Hepatocyte (in vitro differentiated cells): ENCODE measurements around the gene ADAP1.

Experiments
- EZH2 ChIP-seq: fragments of 200-600 bp; sonication (generic); IDR thresholded peaks from 2 replicates; pipeline ENCODE4 v1.6.1; 2016; ENCODE audit warnings: antibody characterized with exemption, mild to moderate bottlenecking, borderline replicate concordance
- EZH2phosphoT487 ChIP-seq: fragments of 200-600 bp; sonication (generic); IDR thresholded peaks from one replicate; pipeline ENCODE4 v1.6.1; 2018; ENCODE audit warnings: antibody characterized with exemption, mild to moderate bottlenecking, low read depth, moderate library complexity; ENCODE audit not compliant: unreplicated experiment, severe bottlenecking
- TF ChIP-seq, protein P1 (sequence below): fragments of 200-600 bp; sonication (generic); IDR thresholded peaks from 2 replicates; pipeline ENCODE4 v1.5.1; 2016; ENCODE audit warnings: antibody characterized with exemption, mild to moderate bottlenecking; ENCODE audit not compliant: poor library complexity

DNA sequence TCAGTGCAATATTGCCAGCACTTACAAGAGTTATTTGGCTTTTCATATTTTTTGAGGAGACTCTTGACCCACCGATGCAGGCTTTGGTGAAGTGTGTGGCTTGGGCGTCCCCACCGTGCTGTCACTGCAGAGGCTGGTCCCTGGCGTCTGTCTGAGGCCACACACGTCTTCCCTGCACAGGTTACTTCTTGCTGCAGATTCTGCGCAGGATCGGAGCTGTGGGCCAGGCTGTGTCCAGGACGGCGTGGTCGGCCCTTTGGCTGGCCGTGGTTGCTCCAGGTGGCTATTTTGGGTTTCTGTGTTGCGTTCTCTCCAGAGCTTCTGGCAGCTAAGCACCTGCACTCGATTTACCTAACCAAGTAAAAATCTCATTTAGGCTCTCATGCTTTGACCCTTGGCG, 103.3 kb downstream of the ADAP1 start:
- TF ChIP-seq EZH2phosphoT487 (no peak), EZH2 (no peak)
- TF ChIP-seq, protein P1, sequence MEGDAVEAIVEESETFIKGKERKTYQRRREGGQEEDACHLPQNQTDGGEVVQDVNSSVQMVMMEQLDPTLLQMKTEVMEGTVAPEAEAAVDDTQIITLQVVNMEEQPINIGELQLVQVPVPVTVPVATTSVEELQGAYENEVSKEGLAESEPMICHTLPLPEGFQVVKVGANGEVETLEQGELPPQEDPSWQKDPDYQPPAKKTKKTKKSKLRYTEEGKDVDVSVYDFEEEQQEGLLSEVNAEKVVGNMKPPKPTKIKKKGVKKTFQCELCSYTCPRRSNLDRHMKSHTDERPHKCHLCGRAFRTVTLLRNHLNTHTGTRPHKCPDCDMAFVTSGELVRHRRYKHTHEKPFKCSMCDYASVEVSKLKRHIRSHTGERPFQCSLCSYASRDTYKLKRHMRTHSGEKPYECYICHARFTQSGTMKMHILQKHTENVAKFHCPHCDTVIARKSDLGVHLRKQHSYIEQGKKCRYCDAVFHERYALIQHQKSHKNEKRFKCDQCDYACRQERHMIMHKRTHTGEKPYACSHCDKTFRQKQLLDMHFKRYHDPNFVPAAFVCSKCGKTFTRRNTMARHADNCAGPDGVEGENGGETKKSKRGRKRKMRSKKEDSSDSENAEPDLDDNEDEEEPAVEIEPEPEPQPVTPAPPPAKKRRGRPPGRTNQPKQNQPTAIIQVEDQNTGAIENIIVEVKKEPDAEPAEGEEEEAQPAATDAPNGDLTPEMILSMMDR: no peak
